Mesenteric fat pad (tissue), 1 donor: ENCODE measurements around the gene FSTL3. TPM values are rescaled to one million over a fixed set of nuclear protein-coding genes. Genes with fewer than 3 reads are reported as not detected.
"Not testable (repeated sequence)": the region's sequence is repeated elsewhere in the genome, so short reads cannot be mapped to it uniquely, and the experiment has no call there.

Experiments
- DNase-seq: peaks from one replicate; pipeline ENCODE4 v3.0.0-alpha.2; 2020; ENCODE audit warnings: low spot score
- total RNA-seq: library from RNA; stranded (reverse); fragmentation: NEBNext Ultra II Directional; extraction: Animal tissue kit (Norgen Biotek cat#: 25700); gene quantifications from one replicate; pipeline ENCODE4 v1.2.1, GENCODE V29; 2021
- donor health status: DM: yes; HTN: yes; CAD: no.

Gene FSTL3
- total RNA-seq, 1 donor from 2014 or later = 193 TPM

- no peak for DNase-seq
Measured at GRCh38 chr19:681029-682019, 5.1 kb downstream of the FSTL3 start.

DNA sequence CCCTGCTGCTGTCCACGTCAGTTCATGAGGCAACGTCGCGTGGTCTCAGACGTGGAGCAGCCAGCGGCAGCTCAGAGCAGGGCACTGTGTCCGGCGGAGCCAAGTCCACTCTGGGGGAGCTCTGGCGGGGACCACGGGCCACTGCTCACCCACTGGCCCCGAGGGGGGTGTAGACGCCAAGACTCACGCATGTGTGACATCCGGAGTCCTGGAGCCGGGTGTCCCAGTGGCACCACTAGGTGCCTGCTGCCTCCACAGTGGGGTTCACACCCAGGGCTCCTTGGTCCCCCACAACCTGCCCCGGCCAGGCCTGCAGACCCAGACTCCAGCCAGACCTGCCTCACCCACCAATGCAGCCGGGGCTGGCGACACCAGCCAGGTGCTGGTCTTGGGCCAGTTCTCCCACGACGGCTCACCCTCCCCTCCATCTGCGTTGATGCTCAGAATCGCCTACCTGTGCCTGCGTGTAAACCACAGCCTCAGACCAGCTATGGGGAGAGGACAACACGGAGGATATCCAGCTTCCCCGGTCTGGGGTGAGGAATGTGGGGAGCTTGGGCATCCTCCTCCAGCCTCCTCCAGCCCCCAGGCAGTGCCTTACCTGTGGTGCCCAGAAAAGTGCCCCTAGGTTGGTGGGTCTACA, 6.6 kb downstream of the FSTL3 start:
- DNase-seq = no peak

DNA sequence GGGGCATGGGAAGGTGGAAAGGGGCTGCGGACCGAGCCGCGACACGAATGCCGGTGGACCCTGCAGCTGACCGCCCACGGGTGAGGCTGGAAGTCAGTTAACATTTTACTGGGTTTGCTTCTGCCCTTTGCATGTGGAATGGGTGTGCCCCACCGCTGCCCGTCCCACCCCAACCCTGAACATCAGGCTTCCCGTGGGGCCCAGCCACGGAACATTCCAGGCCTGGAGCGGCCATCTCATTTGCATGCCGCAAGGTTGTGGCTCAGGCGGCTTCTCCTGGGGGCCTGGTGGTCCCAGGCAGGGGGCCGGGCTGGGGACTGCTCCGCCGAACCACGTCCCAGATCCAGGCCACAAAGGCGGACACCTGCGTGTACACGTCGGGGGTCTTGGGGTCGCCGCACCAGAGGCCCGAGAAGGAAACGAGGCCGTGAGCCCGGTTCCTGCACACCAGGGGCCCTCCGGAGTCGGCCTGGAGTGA, 9.3 kb downstream of the FSTL3 start:
- DNase-seq = no peak

DNA sequence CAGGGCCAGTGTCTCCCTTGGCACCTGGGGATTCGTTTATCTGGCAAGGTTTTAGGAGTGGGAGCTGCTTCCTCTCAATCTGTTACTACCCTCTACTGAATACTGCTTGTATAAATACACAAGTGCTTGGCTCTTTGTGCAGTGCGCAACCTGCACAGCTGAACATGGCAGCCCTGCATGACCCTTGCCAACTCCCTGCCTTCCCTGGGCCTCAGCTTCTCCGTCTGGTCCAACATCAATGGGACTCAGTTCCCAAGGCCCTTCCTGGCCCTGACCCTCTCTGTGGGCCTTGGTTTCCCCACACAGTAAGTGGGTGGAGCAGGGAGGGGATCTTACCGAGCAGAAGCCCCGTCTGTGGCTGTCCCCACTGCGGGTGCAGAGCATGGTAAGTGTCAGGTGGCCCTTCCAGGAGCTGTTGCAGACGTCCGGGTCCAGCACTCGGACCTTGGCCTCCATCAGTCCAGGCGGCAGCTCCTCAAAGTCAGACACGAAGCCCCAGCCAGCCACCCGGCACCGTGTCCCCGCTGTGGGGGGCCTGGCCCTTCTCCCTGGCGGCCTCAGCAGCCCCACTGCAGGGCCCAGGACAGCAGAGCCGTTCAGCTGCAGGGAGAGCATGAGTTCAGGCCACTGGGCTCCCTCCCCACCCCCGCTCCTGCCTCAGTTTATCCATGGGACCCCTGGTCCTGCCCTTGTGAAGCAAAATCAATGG, 10.6 kb downstream of the FSTL3 start:
- DNase-seq = no peak

DNA sequence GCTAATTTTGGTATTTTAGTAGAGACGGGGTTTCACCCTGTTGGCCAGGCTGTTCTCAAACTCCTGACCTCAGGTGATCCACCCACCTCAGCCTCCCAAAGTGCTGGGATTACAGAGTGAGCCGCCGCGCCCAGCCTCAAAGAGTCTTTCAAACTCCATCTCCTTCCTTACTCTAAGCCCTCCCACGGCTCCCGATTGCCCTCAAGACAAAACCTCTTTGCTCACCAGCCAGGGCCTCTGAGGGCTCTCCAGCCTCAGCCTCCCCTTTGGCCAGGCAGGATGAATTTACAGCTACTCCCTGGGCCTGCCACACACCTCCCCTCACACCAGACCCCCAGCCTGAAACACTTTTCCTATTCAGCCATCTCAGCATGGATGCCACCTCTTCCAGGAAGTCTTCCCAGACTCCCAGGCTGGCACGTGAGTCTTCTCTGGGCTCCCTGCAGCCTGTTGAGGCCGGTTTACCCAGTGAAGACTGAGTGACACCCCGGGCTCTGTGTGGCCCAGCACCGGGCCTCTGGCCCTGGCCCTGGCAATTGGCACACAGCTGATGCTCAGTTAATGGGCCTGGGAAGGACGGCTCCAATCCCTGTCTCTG, 11.5 kb downstream of the FSTL3 start:
- DNase-seq = no peak

DNA sequence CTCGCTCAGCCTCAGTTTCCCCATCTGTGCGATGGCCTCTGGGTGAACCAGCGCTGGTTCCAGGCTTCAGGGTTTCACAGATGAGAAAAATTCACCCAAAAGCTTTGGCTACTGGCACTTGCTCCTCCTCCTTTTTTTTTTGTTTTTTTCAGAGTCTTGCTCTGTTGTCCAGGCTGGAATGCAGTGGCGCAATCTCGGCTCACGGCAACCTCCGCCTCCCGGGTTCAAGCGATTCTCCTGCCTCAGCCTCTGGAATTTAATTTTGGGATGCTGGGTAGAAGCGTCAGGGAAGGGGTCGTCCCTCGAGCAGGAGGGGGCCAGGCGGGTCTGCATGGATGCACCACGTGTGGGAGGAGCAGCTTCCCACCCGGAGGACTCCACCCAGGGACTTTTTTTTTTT, 12.0 kb downstream of the FSTL3 start:
- no peak for DNase-seq

DNA sequence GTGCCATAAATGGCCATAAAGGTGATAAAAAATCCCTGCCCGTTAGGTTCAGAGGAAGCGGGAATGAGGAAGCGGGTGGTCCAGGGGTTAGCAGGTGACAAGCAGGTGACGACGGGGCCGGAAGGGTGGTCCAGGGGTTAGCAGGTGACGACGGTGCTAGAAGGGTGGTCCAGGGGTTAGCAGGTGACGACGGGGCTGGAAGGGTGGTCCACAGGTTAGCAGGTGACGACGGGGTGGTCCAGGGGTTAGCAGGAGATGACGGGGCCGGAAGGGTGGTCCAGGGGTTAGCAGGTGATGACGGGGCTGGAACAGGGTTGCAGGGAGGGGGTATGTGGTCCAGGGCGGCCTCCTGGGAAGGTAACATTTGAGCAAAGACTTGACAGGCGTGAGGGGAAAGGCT, 12.8 kb downstream of the FSTL3 start:
- no peak for DNase-seq

DNA sequence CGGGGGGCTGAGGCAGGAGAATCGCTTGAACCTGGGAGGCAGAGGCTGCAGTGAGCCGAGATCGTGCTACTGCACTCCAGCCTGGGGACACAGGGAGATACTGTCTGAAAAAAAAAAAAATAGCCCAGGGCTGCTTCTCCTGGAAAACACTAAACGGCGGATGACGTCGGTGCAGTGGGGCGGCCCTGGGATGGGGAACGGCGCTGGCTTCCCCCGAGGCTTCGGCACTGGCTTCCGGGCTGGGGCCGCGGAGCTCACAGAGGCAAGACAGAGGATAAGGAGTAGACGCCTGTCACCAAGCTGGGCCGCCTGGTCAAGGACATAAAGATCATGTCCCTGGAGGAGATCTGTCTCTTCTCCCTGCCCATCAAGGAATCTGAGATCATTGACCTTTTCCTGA, 14.0 kb downstream of the FSTL3 start:
- no peak for DNase-seq

DNA sequence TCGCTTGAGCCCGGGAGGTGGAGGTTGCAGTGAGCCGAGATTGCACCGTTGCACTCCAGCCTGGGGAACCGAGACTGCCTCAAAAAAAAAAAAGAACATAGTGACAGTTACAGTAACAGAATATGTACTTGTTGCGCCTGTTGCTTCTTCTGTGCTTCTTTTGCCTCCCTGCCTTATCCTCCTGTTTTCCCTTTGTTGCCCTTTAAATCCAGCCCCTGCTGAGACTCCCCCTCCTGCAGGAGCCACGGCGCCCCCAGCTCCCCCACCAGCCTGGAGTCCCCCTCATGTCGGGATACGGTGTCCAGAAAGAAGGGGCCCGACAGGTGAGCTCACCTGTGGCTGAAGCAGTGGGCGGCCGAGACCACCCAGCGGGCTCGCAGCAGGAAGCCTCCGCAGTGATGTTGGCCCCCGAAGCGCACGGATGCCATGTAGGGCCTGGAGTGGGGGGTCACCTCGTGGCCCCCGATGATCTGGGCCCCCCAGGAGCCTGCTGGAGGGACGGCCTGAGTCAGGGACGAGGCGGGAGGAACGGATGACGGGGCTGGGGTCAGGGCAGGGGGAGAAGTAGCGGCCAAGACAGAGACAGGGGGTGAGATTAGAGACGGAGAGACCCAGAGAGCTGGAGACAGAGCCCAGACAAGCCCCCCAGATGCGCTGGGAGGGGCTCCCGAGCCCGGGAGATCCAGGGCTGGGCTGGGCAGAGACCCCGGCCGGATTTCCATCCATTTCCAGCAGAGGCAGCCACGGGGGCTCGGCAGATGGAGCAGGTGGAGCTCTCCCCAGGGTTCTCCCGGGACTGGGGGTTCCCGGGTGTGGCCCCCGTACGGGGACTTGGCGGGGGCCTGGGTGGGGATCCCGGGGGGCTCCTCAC, 18.5 kb downstream of the FSTL3 start:
- no peak for DNase-seq

DNA sequence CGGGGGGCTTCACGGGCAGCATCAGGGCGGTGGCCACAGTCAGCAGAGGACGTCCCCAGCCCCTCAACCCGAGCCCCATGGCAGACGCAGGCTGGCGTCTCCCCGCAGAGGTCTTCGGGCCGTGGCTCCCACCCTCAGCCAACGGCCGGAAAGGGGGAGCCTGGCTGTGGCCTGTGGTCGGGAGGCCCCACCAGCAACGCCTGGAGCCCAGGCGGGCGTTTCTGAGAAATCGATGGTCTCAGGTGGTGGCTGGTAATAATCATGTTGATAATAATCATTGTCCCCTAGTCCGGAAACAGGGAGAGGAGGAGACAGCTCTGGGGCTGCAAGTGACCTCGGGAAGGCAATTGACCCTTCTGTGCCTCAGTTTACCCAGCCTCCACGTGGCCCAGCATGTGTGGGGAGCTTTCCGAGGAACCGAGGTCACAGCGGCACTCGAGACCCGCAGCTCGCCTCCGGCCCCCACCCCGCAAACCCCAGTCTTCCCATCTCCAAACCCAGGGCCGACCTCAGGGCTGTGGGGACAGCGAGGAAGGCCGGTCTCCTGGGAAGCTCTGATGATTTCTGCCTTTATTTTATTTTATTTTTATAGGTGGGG, 19.3 kb downstream of the FSTL3 start, which contains the start of gene PRSS57:
Gene PRSS57, minus strand, starts transcription at position 101 of the 598 bp plus-strand sequence. Its CDS starts 22 bp downstream, at position 79.
- DNase-seq = no peak

- not testable (repeated sequence) for DNase-seq
Measured at GRCh38 chr19:698529-698928, 22.3 kb downstream of the FSTL3 start.

DNA sequence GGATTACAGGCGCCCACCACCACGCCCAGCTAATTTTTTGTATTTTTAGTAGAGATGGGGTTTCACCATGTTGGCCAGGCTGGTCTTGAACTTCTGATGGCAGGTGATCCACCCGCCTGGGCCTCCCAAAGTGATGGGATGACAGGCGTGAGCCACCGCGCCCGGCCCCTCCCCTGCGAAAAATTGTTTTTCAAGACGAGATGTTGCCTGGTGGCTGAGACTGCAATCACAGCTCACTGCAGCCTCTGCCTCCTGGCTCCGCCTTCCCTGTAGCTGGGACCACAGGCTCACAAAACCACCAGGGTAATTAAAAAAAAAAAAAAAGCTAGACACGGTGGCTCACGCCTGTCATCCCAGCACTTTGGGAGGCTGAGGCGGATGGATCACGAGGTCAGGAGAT, 23.7 kb downstream of the FSTL3 start:
- not testable (repeated sequence) for DNase-seq

DNA sequence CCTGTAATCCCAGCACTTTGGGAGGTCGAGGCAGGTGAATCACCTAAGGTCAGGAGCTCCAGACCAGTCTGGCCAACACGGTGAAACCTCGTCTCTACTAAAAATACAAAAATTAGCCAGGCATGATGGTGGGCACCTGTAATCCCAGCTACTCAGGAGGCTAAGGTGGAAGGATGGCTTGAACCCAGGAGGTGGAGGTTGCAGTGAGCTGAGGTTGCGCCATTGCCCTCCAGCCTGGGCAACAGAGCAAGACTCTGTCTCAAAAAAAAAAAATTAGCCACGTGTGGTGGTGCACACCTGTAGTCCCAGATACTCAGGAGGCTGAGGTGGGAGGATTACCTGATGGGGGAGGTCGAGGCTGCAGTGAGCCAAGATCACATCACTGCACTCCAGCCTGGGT, 26.7 kb downstream of the FSTL3 start:
- DNase-seq = not testable (repeated sequence)

GRCh38 chr19:703329-703650, 27.1 kb downstream of the FSTL3 start:
- DNase-seq = no peak

DNA sequence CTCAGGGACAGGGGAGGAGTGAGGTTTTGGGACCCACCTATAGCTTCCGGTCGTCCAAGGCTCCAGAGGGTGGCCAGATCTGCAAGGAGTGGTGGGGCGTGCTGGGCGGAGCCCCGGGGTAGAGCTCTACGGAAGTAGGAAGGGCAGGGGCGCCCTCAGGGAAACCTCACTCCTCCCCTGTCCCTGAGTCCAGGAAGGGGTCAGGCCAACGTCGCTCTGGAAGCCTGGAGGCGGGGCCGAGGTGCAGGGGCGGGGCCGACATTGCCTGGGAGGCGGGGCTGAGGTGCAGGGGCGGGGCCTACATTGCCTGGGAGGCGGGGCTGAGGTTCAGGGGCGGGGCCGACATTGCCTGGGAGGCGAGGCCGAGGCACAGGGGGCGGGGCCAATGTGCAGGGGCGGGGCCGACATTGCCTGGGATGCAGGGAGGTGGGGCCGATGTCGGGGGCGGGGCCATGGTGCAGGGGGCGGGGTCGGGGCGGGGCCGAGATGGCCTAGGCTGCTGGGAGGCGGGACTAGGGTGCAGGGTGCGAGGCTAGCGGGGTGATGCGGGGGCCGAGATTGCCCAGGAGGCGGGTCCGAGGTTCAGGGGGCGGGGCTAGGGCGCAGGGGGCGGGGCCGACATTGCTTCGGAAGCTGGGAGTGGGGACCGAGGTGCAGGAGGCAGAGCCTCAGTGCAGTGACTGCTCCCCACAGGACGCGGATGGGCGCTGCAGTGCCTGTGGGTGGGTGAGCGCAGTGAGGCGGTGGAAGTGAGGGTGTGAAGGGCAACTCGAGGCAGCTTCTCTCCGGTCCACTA, 27.7 kb downstream of the FSTL3 start:
- peak; percentile 94 for DNase-seq

- no peak for DNase-seq
Measured at GRCh38 chr19:704447-704741, 28.2 kb downstream of the FSTL3 start.

GRCh38 chr19:708154-709143, 32.3 kb downstream of the FSTL3 start, which contains the start of gene PALM:
TSS of gene PALM (plus strand) at chr19:708935. CDS start at chr19:709147, 212 bp downstream.
- DNase-seq = no peak
